NCI-H2171 treated with DMSO at 0.1 percent for 48 hours (cell line): ENCODE data around the gene RELN.

ENCODE experiments used
- DNase-seq: peaks from one replicate; lab custom pipeline; 2025; lab: John Stamatoyannopoulos, UW

The RELN gene

GRCh38 chr7:103632005-103632639 lies 357.3 kb downstream of the RELN start:
- no peak for DNase-seq

GRCh38 chr7:103630318-103630717 lies 359.1 kb downstream of the RELN start:
- DNase-seq: no peak

- no peak for DNase-seq
Measured at GRCh38 chr7:103628742-103629141, 360.7 kb downstream of the RELN start.

GRCh38 chr7:103626776-103627175 lies 362.7 kb downstream of the RELN start:
- DNase-seq: no peak

- no peak for DNase-seq
Measured at GRCh38 chr7:103622274-103622673, 367.2 kb downstream of the RELN start.

- peak; percentile 28 for DNase-seq
Measured at GRCh38 chr7:103613655-103614642, 375.5 kb downstream of the RELN start.

GRCh38 chr7:103609778-103610177 lies 379.7 kb downstream of the RELN start:
- no peak for DNase-seq

GRCh38 chr7:103605640-103606039 lies 383.8 kb downstream of the RELN start:
- DNase-seq: no peak

GRCh38 chr7:103598326-103598905 lies 391.0 kb downstream of the RELN start:
- peak; percentile 10 for DNase-seq

GRCh38 chr7:103597606-103598005 lies 391.9 kb downstream of the RELN start:
- DNase-seq: no peak

GRCh38 chr7:103594186-103594585 lies 395.3 kb downstream of the RELN start:
- DNase-seq: no peak

GRCh38 chr7:103593691-103594090 lies 395.8 kb downstream of the RELN start:
- DNase-seq: no peak

GRCh38 chr7:103592844-103593243 lies 396.6 kb downstream of the RELN start:
- no peak for DNase-seq

GRCh38 chr7:103592187-103592586 lies 397.3 kb downstream of the RELN start:
- DNase-seq: peak; percentile 11

GRCh38 chr7:103580031-103580430 lies 409.4 kb downstream of the RELN start:
- no peak for DNase-seq

GRCh38 chr7:103577059-103577458 lies 412.4 kb downstream of the RELN start:
- no peak for DNase-seq

GRCh38 chr7:103576641-103577040 lies 412.8 kb downstream of the RELN start:
- DNase-seq: no peak

GRCh38 chr7:103574576-103574975 lies 414.9 kb downstream of the RELN start:
- DNase-seq: peak; percentile 74

- peak; percentile 73 for DNase-seq
Measured at GRCh38 chr7:103573479-103574058, 415.9 kb downstream of the RELN start.

GRCh38 chr7:103571586-103571985 lies 417.9 kb downstream of the RELN start:
- no peak for DNase-seq

GRCh38 chr7:103569621-103570305 lies 419.7 kb downstream of the RELN start:
- no peak for DNase-seq

- no peak for DNase-seq
Measured at GRCh38 chr7:103564416-103564815, 425.0 kb downstream of the RELN start.
